NCI-H146 (cell line): Measurements from ENCODE around the gene SIN3B.
A peak's percentile ranks its signal among the peaks of the same experiment; 100 is the strongest.
"Not testable (repeated sequence)": the region's sequence is repeated elsewhere in the genome, so short reads cannot be mapped to it uniquely, and the experiment has no call there.

Experiments used
- DNase-seq: peaks from one replicate; lab custom pipeline; 2025; lab: John Stamatoyannopoulos, UW

SIN3B gene

GRCh38 chr19:16829010-16829821 lies at the start of gene SIN3B:
Gene SIN3B, plus strand, starts transcription at chr19:16829398. Its CDS starts 23 bp downstream, at chr19:16829421.
- DNase-seq: peak; percentile 84

- no peak for DNase-seq
Observed at GRCh38 chr19:16779539-16780163, 49.5 kb upstream of the SIN3B start.

- no peak for DNase-seq
Observed at GRCh38 chr19:16782719-16783118, 46.5 kb upstream of the SIN3B start.

GRCh38 chr19:16788479-16788878 lies 40.7 kb upstream of the SIN3B start:
- DNase-seq: peak; percentile 64

GRCh38 chr19:16789238-16789637 lies 40.0 kb upstream of the SIN3B start:
- no peak for DNase-seq

- DNase-seq: no peak
Observed at GRCh38 chr19:16790051-16790450, 39.1 kb upstream of the SIN3B start.

GRCh38 chr19:16791942-16792341 lies 37.3 kb upstream of the SIN3B start:
- no peak for DNase-seq

- no peak for DNase-seq
Observed at GRCh38 chr19:16794456-16795441, 34.4 kb upstream of the SIN3B start.

GRCh38 chr19:16795731-16796130 lies 33.5 kb upstream of the SIN3B start:
- DNase-seq: no peak

GRCh38 chr19:16797876-16798275 lies 31.3 kb upstream of the SIN3B start:
- no peak for DNase-seq

GRCh38 chr19:16798326-16798725 lies 30.9 kb upstream of the SIN3B start:
- DNase-seq: not testable (repeated sequence)

GRCh38 chr19:16799740-16800139 lies 29.5 kb upstream of the SIN3B start:
- no peak for DNase-seq

- DNase-seq: no peak
Observed at GRCh38 chr19:16801600-16802013, 27.6 kb upstream of the SIN3B start.

- no peak for DNase-seq
Observed at GRCh38 chr19:16804176-16804575, 25.0 kb upstream of the SIN3B start.

- DNase-seq: peak; percentile 89
Observed at GRCh38 chr19:16807549-16808284, 21.5 kb upstream of the SIN3B start.

- DNase-seq: peak; percentile 28
Observed at GRCh38 chr19:16814526-16815100, 14.6 kb upstream of the SIN3B start.

GRCh38 chr19:16820056-16820455 lies 9.1 kb upstream of the SIN3B start:
- no peak for DNase-seq

- no peak for DNase-seq
Observed at GRCh38 chr19:16821081-16821480, 8.1 kb upstream of the SIN3B start.

GRCh38 chr19:16822648-16823047 lies 6.5 kb upstream of the SIN3B start:
- DNase-seq: no peak

GRCh38 chr19:16824658-16825311 lies 4.4 kb upstream of the SIN3B start:
- DNase-seq: no peak
